WERI-Rb-1 (cell line): ENCODE data around the gene XNDC1N.

Experiments
- DNase-seq: peaks from one replicate; pipeline ENCODE4 v3.0.0-alpha.2; 2020
- H3K27ac ChIP-seq: fragments of 250-450 bp; sonication (Bioruptor Pico); 2 replicates; pipeline ENCODE4 v1.5.1; 2020; ENCODE audit warnings: mild to moderate bottlenecking, moderate library complexity
- H3K27me3 ChIP-seq: fragments of 250-450 bp; sonication (Bioruptor Pico); 2 replicates; pipeline ENCODE4 v1.5.1; 2021; ENCODE audit warnings: mild to moderate bottlenecking, low read depth, moderate library complexity; ENCODE audit not compliant: insufficient read depth, severe bottlenecking
- H3K36me3 ChIP-seq: fragments of 250-450 bp; sonication (Bioruptor Pico); 2 replicates; pipeline ENCODE4 v1.5.1; 2020; ENCODE audit warnings: mild to moderate bottlenecking, moderate library complexity
- H3K4me3 ChIP-seq: 2 replicates; pipeline ENCODE4 v1.5.1; 2011; ENCODE audit warnings: low read depth, mild to moderate bottlenecking, control low read depth, low read length
- H3K9me3 ChIP-seq: fragments of 250-450 bp; sonication (Bioruptor Pico); 2 replicates; pipeline ENCODE4 v1.5.1; 2021; ENCODE audit warnings: mild to moderate bottlenecking, moderate library complexity; ENCODE audit not compliant: severe bottlenecking
- TF ChIP-seq, protein P1 (sequence below): IDR thresholded peaks from 2 replicates; pipeline ENCODE4 v1.5.1; 2011; ENCODE audit warnings: low read depth, mild to moderate bottlenecking, control low read depth, inconsistent platforms, low read length

The XNDC1N gene, protein sequence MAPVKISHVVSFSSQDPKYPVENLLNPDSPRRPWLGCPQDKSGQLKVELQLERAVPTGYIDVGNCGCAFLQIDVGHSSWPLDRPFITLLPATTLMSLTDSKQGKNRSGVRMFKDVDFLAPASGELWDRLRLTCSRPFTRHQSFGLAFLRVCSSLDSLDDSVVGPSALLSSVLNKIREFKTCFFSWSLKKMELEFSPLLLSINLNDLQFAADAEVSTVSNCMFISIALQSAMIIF

DNA sequence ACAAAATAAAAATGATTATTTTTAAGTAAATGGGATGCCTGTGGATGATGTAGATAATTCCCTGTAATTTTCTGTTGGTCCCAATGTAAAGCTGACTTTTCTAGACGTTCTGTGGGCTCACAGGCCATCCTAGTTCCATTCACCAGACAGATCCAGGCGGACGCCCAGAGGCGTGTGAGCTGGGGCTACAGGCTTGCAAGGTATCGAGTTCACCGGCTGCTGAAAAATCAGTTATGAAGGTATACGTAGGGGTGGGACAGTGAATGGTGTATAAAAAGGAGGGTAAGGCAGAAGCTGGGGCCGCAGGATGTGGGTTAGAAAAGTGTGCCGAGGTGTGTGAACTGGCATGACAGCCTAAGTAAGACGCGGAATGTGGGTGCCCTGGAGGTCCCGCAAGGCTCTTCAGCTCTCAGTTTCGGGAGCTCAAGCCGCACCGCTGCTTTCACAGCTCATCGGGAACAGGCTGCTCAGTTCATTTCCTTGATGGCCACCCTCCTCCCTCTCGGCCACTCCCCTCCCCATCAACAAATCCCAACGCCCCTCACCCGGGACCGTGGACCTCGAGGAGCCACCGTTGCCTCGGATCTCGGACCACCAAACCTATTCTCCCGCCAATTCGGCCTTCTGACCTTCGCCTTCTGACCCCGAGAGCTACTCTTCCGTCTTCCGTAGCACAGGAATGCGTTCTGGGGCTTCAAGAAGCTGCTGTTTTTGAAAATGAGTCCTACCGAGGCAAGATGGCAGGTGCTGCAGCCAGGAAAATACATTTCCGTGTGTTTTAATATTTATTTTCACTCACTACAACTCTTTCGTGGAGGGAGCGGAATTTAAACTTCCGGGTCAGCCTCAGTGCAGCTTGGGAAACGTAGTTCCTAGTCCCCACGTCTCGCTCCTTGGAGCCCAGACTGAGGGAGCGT, at the start of gene XNDC1N:
TSS of gene XNDC1N (minus strand) at position 775 of the 917 bp plus-strand sequence. CDS start 5,241 bp downstream, outside the sequence.
- TF ChIP-seq, protein P1, sequence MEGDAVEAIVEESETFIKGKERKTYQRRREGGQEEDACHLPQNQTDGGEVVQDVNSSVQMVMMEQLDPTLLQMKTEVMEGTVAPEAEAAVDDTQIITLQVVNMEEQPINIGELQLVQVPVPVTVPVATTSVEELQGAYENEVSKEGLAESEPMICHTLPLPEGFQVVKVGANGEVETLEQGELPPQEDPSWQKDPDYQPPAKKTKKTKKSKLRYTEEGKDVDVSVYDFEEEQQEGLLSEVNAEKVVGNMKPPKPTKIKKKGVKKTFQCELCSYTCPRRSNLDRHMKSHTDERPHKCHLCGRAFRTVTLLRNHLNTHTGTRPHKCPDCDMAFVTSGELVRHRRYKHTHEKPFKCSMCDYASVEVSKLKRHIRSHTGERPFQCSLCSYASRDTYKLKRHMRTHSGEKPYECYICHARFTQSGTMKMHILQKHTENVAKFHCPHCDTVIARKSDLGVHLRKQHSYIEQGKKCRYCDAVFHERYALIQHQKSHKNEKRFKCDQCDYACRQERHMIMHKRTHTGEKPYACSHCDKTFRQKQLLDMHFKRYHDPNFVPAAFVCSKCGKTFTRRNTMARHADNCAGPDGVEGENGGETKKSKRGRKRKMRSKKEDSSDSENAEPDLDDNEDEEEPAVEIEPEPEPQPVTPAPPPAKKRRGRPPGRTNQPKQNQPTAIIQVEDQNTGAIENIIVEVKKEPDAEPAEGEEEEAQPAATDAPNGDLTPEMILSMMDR, result no peak
- DNase-seq, result peak; percentile 77
- H3K27ac ChIP-seq, result peak within 1 kb of the TSS; percentile 100
- no peaks in the 10 kb centered on the region for H3K27me3 ChIP-seq
- no peaks in the 10 kb centered on the region for H3K9me3 ChIP-seq
- peaks cover 13% of the 10 kb centered on the region for H3K36me3 ChIP-seq
- peak within 1 kb of the TSS; percentile 88 for H3K4me3 ChIP-seq

DNA sequence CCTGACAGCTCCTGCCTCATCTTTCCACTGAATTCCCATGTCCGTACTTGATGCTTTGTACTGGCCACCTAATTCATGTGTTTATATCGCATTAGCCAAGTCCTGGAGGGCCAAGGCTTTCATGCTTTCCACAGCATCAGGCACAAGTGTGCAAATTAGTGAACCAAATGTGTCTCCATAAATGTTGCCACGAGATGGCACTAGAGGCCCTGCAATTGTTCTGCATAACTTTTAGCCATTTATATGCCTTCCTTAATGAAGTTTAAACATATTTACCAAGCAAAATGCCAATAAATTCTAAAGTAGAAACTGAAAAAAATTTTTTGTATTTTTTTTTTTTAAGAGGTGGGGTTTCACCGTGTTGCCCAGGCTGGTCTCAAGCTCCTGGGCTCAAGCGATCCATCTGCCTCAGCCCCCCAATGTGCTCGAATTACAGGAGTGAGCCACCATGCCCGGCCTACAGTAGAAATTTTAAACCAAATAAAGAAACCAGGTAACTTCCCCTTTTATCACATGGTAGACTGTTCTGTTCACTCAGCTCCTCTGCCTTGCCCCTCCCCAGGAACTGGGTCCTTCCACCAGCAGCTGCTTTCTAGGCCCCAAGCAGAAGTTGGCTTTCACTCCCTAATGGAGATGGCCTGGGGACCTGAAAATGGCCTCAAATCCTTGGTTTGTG, 49.5 kb upstream of the XNDC1N start:
- H3K27ac ChIP-seq, result no peak overlapping the region
- TF ChIP-seq, protein P1, result peak; percentile 35; the same call in 1 of the 2 replicates
- peaks cover 30% of the 10 kb centered on the region for H3K36me3 ChIP-seq
- no peak overlapping the region for H3K4me3 ChIP-seq
- H3K9me3 ChIP-seq, result no peaks in the 10 kb centered on the region
- DNase-seq, result no peak
- H3K27me3 ChIP-seq, result no peaks in the 10 kb centered on the region

DNA sequence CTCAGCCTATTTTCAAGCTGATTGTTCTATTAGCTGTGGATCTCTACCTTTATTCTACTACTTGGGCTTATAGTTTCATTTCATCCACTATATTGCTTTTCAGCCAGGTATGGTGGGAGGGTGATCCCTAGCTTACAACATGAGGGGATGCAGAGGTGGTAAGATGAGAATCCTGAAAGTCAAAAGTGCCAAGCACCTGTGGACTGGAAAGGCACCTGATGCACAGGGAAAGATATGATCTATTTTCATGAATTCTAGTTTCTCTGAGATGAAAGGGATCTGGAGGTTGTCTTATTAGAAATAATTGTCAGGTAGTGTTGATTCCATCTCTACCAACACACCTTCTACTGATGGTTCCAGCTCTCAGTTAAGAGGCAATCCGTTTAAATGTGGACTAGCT, 48.7 kb upstream of the XNDC1N start:
- H3K36me3 ChIP-seq, result peaks cover 33% of the 10 kb centered on the region
- no peaks in the 10 kb centered on the region for H3K9me3 ChIP-seq
- no peak overlapping the region for H3K27ac ChIP-seq
- no peak for DNase-seq
- H3K4me3 ChIP-seq, result no peak overlapping the region
- H3K27me3 ChIP-seq, result no peaks in the 10 kb centered on the region
- TF ChIP-seq, protein P1, result no peak

DNA sequence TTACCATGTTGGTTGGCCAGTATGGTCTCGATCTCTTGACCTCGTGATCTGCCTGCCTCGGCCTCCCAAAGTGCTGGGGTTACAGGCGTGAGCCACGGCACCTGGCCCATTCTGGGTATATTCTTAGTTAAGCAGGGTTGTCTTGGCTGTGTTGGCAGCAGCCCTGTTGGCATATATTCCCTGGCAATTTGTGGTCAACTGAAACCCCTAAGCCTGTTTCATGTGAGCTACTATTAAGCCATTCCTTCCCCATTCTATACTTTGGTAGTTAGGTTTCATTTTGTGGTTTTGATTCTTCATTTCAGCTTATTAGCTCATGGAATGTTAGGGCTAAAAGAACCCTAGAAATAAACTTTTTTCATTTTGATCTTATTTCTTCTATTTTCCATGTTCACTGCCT, 48.2 kb upstream of the XNDC1N start:
- H3K27me3 ChIP-seq, result no peaks in the 10 kb centered on the region
- peaks cover 39% of the 10 kb centered on the region for H3K36me3 ChIP-seq
- H3K27ac ChIP-seq, result no peak overlapping the region
- H3K4me3 ChIP-seq, result no peak overlapping the region
- TF ChIP-seq, protein P1, result no peak
- no peak for DNase-seq
- no peaks in the 10 kb centered on the region for H3K9me3 ChIP-seq

DNA sequence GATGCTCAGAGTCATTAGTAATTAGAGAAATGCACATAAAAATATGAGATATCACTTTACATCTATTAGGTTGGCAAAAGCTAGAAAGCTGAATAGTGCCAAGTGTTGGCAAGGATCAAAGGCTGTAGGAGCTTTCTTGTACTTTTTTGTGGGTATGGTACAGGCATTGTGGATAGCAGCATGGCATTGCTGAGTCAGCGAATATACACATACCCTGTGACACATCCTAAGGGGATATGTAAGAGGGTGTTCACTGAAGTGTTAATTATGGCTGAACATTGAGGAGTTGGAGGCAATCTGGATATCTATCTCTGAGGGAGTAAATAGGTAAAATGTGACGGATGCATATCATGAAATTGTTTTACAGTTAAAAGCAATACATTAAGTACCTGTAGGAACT, 43.3 kb upstream of the XNDC1N start:
- Histone ChIP-seq H3K4me3 (no peak overlapping the region), H3K27ac (no peak overlapping the region), H3K27me3 (no peaks in the 10 kb centered on the region), H3K9me3 (no peaks in the 10 kb centered on the region), H3K36me3 (peaks cover 55% of the 10 kb centered on the region)
- TF ChIP-seq, protein P1, result no peak
- DNase-seq, result no peak
